ENCODE measurements around the gene MED10. TPM values are rescaled to one million over a fixed set of nuclear protein-coding genes. Genes with fewer than 3 reads are reported as not detected.
A peak's percentile ranks its signal among the peaks of the same experiment; 100 is the strongest.

The MED10 gene
- total RNA-seq, 2 donors from 2014 or later = 14.2 to 17.4 TPM

DNA sequence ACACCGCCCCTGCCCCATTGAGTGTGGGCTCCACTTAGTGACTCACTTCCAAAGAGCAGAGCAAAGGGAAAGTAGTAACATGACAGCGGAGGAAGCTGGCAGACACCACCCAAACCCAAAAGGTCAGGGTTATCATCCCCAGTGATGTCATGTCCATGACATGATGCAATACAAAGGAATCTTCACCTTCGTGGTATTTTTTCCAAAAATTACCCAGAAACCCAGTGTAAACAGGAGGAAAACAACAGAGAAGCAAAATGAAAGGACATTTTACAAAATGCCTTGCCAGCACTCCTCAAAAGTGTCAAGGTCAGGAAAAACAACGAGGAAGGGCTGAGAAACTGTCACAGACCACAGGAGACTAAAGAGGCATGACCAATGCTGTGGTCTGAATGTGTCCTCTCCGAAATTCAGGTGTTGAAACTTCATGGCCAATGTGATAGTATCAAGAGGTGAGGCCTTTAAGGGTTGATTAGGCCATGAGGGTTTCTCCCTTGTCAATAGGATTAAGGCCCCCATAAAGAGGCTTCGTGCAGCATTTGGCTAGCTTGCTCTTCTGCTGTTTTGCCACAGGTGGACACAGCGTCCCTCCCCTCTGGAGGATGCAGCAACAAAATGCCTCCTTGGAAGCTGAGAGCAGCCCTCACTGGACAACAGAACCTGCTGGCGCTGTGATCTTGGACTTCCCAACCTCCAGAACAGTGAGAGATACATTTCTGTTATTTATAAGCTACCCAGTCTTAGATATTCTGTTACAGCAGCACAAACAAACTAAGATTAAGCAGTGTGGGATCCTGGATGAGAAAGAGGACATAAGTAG, 30.5 kb upstream of the MED10 start:
- Histone ChIP-seq H3K27ac (no peak overlapping the region), H3K4me3 (no peak overlapping the region), H3K9me3 (no peaks in the 10 kb centered on the region), H3K27me3 (no peaks in the 10 kb centered on the region), H3K4me1 (no peaks in the 10 kb centered on the region), H3K36me3 (no peaks in the 10 kb centered on the region)
- TF ChIP-seq, protein P1, sequence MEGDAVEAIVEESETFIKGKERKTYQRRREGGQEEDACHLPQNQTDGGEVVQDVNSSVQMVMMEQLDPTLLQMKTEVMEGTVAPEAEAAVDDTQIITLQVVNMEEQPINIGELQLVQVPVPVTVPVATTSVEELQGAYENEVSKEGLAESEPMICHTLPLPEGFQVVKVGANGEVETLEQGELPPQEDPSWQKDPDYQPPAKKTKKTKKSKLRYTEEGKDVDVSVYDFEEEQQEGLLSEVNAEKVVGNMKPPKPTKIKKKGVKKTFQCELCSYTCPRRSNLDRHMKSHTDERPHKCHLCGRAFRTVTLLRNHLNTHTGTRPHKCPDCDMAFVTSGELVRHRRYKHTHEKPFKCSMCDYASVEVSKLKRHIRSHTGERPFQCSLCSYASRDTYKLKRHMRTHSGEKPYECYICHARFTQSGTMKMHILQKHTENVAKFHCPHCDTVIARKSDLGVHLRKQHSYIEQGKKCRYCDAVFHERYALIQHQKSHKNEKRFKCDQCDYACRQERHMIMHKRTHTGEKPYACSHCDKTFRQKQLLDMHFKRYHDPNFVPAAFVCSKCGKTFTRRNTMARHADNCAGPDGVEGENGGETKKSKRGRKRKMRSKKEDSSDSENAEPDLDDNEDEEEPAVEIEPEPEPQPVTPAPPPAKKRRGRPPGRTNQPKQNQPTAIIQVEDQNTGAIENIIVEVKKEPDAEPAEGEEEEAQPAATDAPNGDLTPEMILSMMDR (IDR thresholded peaks at IDR 0.05) = no peak
- DNase-seq (ENCODE audit: low spot score) = no peak

- H3K9me3 ChIP-seq = no peaks in the 10 kb centered on the region
- H3K36me3 ChIP-seq = no peaks in the 10 kb centered on the region
- DNase-seq (ENCODE audit: low spot score) = no peak
- no peaks in the 10 kb centered on the region for H3K27me3 ChIP-seq
- no peak overlapping the region for H3K4me3 ChIP-seq
- no peak overlapping the region for H3K27ac ChIP-seq
- TF ChIP-seq, protein P1 (IDR thresholded peaks at IDR 0.05) = no peak
- no peaks in the 10 kb centered on the region for H3K4me1 ChIP-seq
Measured at GRCh38 chr5:6408260-6408596, 29.9 kb upstream of the MED10 start.

- H3K4me3 ChIP-seq = no peak overlapping the region
- H3K4me1 ChIP-seq = no peaks in the 10 kb centered on the region
- no peak overlapping the region for H3K27ac ChIP-seq
- H3K9me3 ChIP-seq = no peaks in the 10 kb centered on the region
- TF ChIP-seq, protein P1 (IDR thresholded peaks at IDR 0.05) = no peak
- no peaks in the 10 kb centered on the region for H3K36me3 ChIP-seq
- H3K27me3 ChIP-seq = no peaks in the 10 kb centered on the region
- DNase-seq (ENCODE audit: low spot score) = no peak
Measured at GRCh38 chr5:6407558-6408259, 29.4 kb upstream of the MED10 start.

DNA sequence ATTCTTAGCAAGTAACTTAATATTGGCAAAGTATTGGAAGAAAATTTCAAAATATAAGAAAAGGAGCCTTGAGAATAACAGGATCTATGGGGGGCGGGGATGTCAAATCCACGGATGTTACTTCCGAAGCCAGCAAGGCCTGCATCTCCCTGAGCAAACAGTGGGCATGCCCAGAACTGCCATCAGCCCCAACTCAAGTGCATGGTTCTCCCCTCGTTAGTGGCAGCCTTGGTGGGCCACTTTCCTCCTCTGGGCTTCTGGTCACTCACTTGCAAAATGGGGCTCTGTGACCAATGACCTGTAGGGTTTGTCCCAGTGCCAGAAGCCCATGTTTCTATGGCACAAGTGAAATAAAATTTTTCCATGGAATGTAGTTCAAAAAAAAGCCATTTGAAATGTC, 27.2 kb upstream of the MED10 start:
- H3K27ac ChIP-seq = no peak overlapping the region
- TF ChIP-seq, protein P1 (IDR thresholded peaks at IDR 0.05) = no peak
- no peak overlapping the region for H3K4me3 ChIP-seq
- peak; percentile 23 for DNase-seq (ENCODE audit: low spot score)
- no peaks in the 10 kb centered on the region for H3K27me3 ChIP-seq
- H3K4me1 ChIP-seq = no peaks in the 10 kb centered on the region
- H3K36me3 ChIP-seq = no peaks in the 10 kb centered on the region
- H3K9me3 ChIP-seq = no peaks in the 10 kb centered on the region

- Histone ChIP-seq H3K4me1 (no peaks in the 10 kb centered on the region), H3K4me3 (no peak overlapping the region), H3K27me3 (no peaks in the 10 kb centered on the region), H3K9me3 (no peaks in the 10 kb centered on the region), H3K36me3 (no peaks in the 10 kb centered on the region), H3K27ac (no peak overlapping the region)
- TF ChIP-seq, protein P1 (IDR thresholded peaks at IDR 0.05) = no peak
- peak; percentile 40 for DNase-seq (ENCODE audit: low spot score)
Measured at GRCh38 chr5:6404129-6404528, 25.8 kb upstream of the MED10 start.
